ENCODE data around the gene LSAMP. TPM values are rescaled to one million over a fixed set of nuclear protein-coding genes. Genes with fewer than 3 reads are reported as not detected.

Gene LSAMP
- total and polyA plus RNA-seq, 2 donors (not counting 3 experiments of a cell fraction or from before 2014, with no cell fraction given): not detected

- DNase-seq (ENCODE audit: low read depth, low spot score): no peak
- H3K4me1 ChIP-seq (ENCODE audit: control insufficient read depth, extremely low read depth, insufficient read depth, low read length): no peaks in the 10 kb centered on the region
- CTCF ChIA-PET: no interaction called here
- H3K4me2 ChIP-seq (ENCODE audit: insufficient read depth, low read length): no peak overlapping the region
- no peak overlapping the region for H3K4me3 ChIP-seq (replicated peaks in 1 of 3; ENCODE audit: insufficient read depth in 1 of 3, low read depth in 1 of 3, low read length in 3 of 3)
- no peak overlapping the region for H3K9ac ChIP-seq (replicated peaks; ENCODE audit: extremely low read depth, insufficient read depth, low read length)
- no peaks in the 10 kb centered on the region for H3K36me3 ChIP-seq (ENCODE audit: control insufficient read depth in 2 of 2, extremely low read depth in 1 of 2, insufficient read depth in 2 of 2, low read length in 2 of 2)
- no peaks in the 10 kb centered on the region for H3K79me2 ChIP-seq (ENCODE audit: control insufficient read depth, insufficient read depth, low read length)
- no peak overlapping the region for H2AFZ ChIP-seq (ENCODE audit: low read depth, low read length)
- H3K27me3 ChIP-seq (ENCODE audit: control insufficient read depth in 2 of 2, insufficient read depth in 2 of 2, low read length in 2 of 2): no peaks in the 10 kb centered on the region
- FAIRE-seq: no peak
- TF ChIP-seq JUN (IDR thresholded peaks at IDR 0.05; ENCODE audit: borderline replicate concordance, insufficient read depth, insufficient read length, low read depth) (no peak), POLR2AphosphoS5 (IDR thresholded peaks at IDR 0.05; ENCODE audit: insufficient read depth, low read depth, low read length) (no peak), POLR2A (IDR thresholded peaks at IDR 0.05; ENCODE audit: low read depth, low read length) (no peak)
- H4K20me1 ChIP-seq (replicated peaks; ENCODE audit: control insufficient read depth, extremely low read depth, insufficient read depth, low read length): no peaks in the 10 kb centered on the region
- intact Hi-C loops (cut with micrococcal nuclease) (no loop called here), dilution Hi-C loops (cut with MboI; ENCODE audit: extremely low pct_ligation_motif_present, low sequenced_read_pairs) (no loop called here)
- POLR2A ChIA-PET: no interaction called here
- no peaks in the 10 kb centered on the region for H3K9me3 ChIP-seq (replicated peaks; ENCODE audit: control insufficient read depth, insufficient read depth, low read length)
- no TSS peak for BruUV-seq (replicated peaks)
- no peaks in the 10 kb centered on the region for H3K9me1 ChIP-seq (replicated peaks; ENCODE audit: control insufficient read depth, extremely low read depth, insufficient read depth, low read length)
- no peak overlapping the region for H3K27ac ChIP-seq (ENCODE audit: insufficient read depth, low read depth, low read length)
These were observed 32.0 kb downstream of the LSAMP start for GRCh38 chr3:116413319-116413718.

GRCh38 chr3:116408473-116408872, 36.8 kb downstream of the LSAMP start:
- POLR2A ChIA-PET: no interaction called here
- Histone ChIP-seq H3K9ac (replicated peaks; ENCODE audit: extremely low read depth, insufficient read depth, low read length) (no peak overlapping the region), H3K9me1 (replicated peaks; ENCODE audit: control insufficient read depth, extremely low read depth, insufficient read depth, low read length) (no peaks in the 10 kb centered on the region), H3K9me3 (replicated peaks; ENCODE audit: control insufficient read depth, insufficient read depth, low read length) (no peaks in the 10 kb centered on the region), H3K27me3 (ENCODE audit: control insufficient read depth in 2 of 2, insufficient read depth in 2 of 2, low read length in 2 of 2) (no peaks in the 10 kb centered on the region), H3K36me3 (ENCODE audit: control insufficient read depth in 2 of 2, extremely low read depth in 1 of 2, insufficient read depth in 2 of 2, low read length in 2 of 2) (no peaks in the 10 kb centered on the region), H2AFZ (ENCODE audit: low read depth, low read length) (no peak overlapping the region), H3K4me2 (ENCODE audit: insufficient read depth, low read length) (no peak overlapping the region), H3K27ac (ENCODE audit: insufficient read depth, low read depth, low read length) (no peak overlapping the region), H3K4me3 (replicated peaks in 1 of 3; ENCODE audit: insufficient read depth in 1 of 3, low read depth in 1 of 3, low read length in 3 of 3) (no peak overlapping the region), H3K79me2 (ENCODE audit: control insufficient read depth, insufficient read depth, low read length) (no peaks in the 10 kb centered on the region), H4K20me1 (replicated peaks; ENCODE audit: control insufficient read depth, extremely low read depth, insufficient read depth, low read length) (no peaks in the 10 kb centered on the region), H3K4me1 (ENCODE audit: control insufficient read depth, extremely low read depth, insufficient read depth, low read length) (no peaks in the 10 kb centered on the region)
- TF ChIP-seq JUN (IDR thresholded peaks at IDR 0.05; ENCODE audit: borderline replicate concordance, insufficient read depth, insufficient read length, low read depth) (no peak), EZH2 (IDR thresholded peaks at IDR 0.05; ENCODE audit: borderline replicate concordance, low read depth, low read length, severe bottlenecking) (no peak), MYC (IDR thresholded peaks at IDR 0.05; ENCODE audit: low read depth, low read length) (no peak), POLR2AphosphoS5 (IDR thresholded peaks at IDR 0.05; ENCODE audit: insufficient read depth, low read depth, low read length) (no peak), GATA2 (IDR thresholded peaks at IDR 0.05; ENCODE audit: insufficient read depth, insufficient read length, low read depth, low read length) (no peak), FOS (IDR thresholded peaks at IDR 0.05; ENCODE audit: borderline replicate concordance, insufficient read depth, low read length) (no peak), POLR2A (IDR thresholded peaks at IDR 0.05; ENCODE audit: low read depth, low read length) (no peak)
- TF ChIP-seq, protein P1, sequence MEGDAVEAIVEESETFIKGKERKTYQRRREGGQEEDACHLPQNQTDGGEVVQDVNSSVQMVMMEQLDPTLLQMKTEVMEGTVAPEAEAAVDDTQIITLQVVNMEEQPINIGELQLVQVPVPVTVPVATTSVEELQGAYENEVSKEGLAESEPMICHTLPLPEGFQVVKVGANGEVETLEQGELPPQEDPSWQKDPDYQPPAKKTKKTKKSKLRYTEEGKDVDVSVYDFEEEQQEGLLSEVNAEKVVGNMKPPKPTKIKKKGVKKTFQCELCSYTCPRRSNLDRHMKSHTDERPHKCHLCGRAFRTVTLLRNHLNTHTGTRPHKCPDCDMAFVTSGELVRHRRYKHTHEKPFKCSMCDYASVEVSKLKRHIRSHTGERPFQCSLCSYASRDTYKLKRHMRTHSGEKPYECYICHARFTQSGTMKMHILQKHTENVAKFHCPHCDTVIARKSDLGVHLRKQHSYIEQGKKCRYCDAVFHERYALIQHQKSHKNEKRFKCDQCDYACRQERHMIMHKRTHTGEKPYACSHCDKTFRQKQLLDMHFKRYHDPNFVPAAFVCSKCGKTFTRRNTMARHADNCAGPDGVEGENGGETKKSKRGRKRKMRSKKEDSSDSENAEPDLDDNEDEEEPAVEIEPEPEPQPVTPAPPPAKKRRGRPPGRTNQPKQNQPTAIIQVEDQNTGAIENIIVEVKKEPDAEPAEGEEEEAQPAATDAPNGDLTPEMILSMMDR (IDR thresholded peaks at IDR 0.05; ENCODE audit: extremely low read depth in 1 of 2, insufficient read depth in 1 of 2, low read depth in 1 of 2, low read length in 2 of 2): no peak
- TF ChIP-seq, protein P2, sequence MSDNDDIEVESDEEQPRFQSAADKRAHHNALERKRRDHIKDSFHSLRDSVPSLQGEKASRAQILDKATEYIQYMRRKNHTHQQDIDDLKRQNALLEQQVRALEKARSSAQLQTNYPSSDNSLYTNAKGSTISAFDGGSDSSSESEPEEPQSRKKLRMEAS (IDR thresholded peaks at IDR 0.05; ENCODE audit: insufficient read depth, insufficient read length): no peak
- CTCF ChIA-PET: no interaction called here
- intact Hi-C loops (cut with micrococcal nuclease) (no loop called here), dilution Hi-C loops (cut with MboI; ENCODE audit: extremely low pct_ligation_motif_present, low sequenced_read_pairs) (no loop called here)
- DNase-seq (ENCODE audit: low read depth, low spot score) (no peak), FAIRE-seq (no peak)
- BruUV-seq (replicated peaks): no TSS peak
